HepG2 (cell line): ENCODE measurements around the gene KBTBD3. TPM values are rescaled to one million over a fixed set of nuclear protein-coding genes. Genes with fewer than 3 reads are reported as not detected.

Experiments used
- CCAR2 ChIP-seq: fragments of 200-400 bp; formaldehyde crosslinking; optimal IDR thresholded peaks from 2 replicates; pipeline ENCODE3; 2018; ENCODE audit warnings: low read depth, mild to moderate bottlenecking, low read length, moderate library complexity
- CREB3 ChIP-seq: sonication (generic); formaldehyde crosslinking; IDR thresholded peaks from 2 replicates; pipeline ENCODE4 v1.5.0; 2020; ENCODE audit warnings: missing genetic modification reagents
- FOXO1 ChIP-seq: sonication (generic); formaldehyde crosslinking; IDR thresholded peaks from 2 replicates; pipeline ENCODE4 v1.4.0; 2020; ENCODE audit warnings: missing genetic modification reagents
- HMGXB4 ChIP-seq, 2 experiments: sonication (generic) in 1 of 2; formaldehyde crosslinking in 1 of 2; IDR thresholded peaks; 2 replicates each; pipeline versions ENCODE4 v1.4.0 to v1.6.1; 2018 to 2020; ENCODE audit warnings: missing genetic modification reagents in 2 of 2, borderline replicate concordance in 1 of 2, low read depth in 1 of 2, mild to moderate bottlenecking in 1 of 2, missing biosample characterization in 1 of 2
- KDM5A ChIP-seq: fragments of 200-600 bp; sonication (generic); IDR thresholded peaks from 2 replicates; pipeline ENCODE4 v1.7.0; 2018; ENCODE audit warnings: antibody characterized with exemption, mild to moderate bottlenecking, low read length, borderline replicate concordance
- NONO ChIP-seq, 2 experiments: fragments of 450-650 bp in 1 of 2; sonication (generic) in 1 of 2; formaldehyde crosslinking in 1 of 2; IDR thresholded peaks in 1 of 2; conservative IDR thresholded peaks in 1 of 2; 2 replicates each; pipeline versions ENCODE4 v1.6.1 to v1.8.0; 2017 to 2022; ENCODE audit warnings: mild to moderate bottlenecking in 1 of 2, missing genetic modification reagents in 1 of 2, moderate library complexity in 1 of 2
- PHF8 ChIP-seq: sonication (generic); formaldehyde crosslinking; IDR thresholded peaks from 2 replicates; pipeline ENCODE4 v1.5.0; 2020; ENCODE audit warnings: missing genetic modification reagents
- RAD51 ChIP-seq: fragments of 450-650 bp; IDR thresholded peaks from 2 replicates; pipeline ENCODE4 v1.6.1; 2016; ENCODE audit warnings: borderline replicate concordance
- RXRA ChIP-seq: sonication (generic); formaldehyde crosslinking; IDR thresholded peaks from 2 replicates; pipeline ENCODE4 v1.5.1; 2020; ENCODE audit warnings: missing genetic modification reagents
- SAP130 ChIP-seq: IDR thresholded peaks from 2 replicates; pipeline ENCODE4 v1.6.1; 2016; ENCODE audit warnings: low read depth
- SMYD3 ChIP-seq: sonication (generic); formaldehyde crosslinking; IDR thresholded peaks from 2 replicates; pipeline ENCODE4 v1.8.1; 2023; ENCODE audit warnings: mild to moderate bottlenecking, missing genetic modification reagents
- THYN1 ChIP-seq: sonication (generic); formaldehyde crosslinking; IDR thresholded peaks from 2 replicates; pipeline ENCODE4 v1.8.1; 2023; ENCODE audit warnings: low read depth, mild to moderate bottlenecking, moderate library complexity, missing genetic modification reagents, borderline replicate concordance
- TMF1 ChIP-seq: sonication (generic); formaldehyde crosslinking; IDR thresholded peaks from 2 replicates; pipeline ENCODE4 v1.8.1; 2022; ENCODE audit warnings: low read depth, missing genetic modification reagents
- ZBTB26 ChIP-seq: IDR thresholded peaks from 2 replicates; pipeline ENCODE4 v1.6.1; 2016; ENCODE audit warnings: missing compliant biosample characterization, missing genetic modification reagents, borderline replicate concordance
- ZBTB3 ChIP-seq: sonication (generic); formaldehyde crosslinking; IDR thresholded peaks from 2 replicates; pipeline ENCODE4 v1.4.0; 2020; ENCODE audit warnings: low read depth, mild to moderate bottlenecking, moderate library complexity, missing genetic modification reagents, borderline replicate concordance
- ZNF263 ChIP-seq: sonication (generic); formaldehyde crosslinking; IDR thresholded peaks from 2 replicates; pipeline ENCODE4 v1.4.0; 2020; ENCODE audit warnings: missing genetic modification reagents
- ZNF619 ChIP-seq: sonication (generic); formaldehyde crosslinking; IDR thresholded peaks from 2 replicates; pipeline ENCODE4 v1.4.0; 2020; ENCODE audit warnings: mild to moderate bottlenecking, missing genetic modification reagents
- ZNF776 ChIP-seq: sonication (generic); formaldehyde crosslinking; IDR thresholded peaks from 2 replicates; pipeline ENCODE4 v1.4.0; 2020; ENCODE audit warnings: mild to moderate bottlenecking, missing genetic modification reagents
- ZNF781 ChIP-seq: sonication (generic); formaldehyde crosslinking; IDR thresholded peaks from 2 replicates; pipeline ENCODE4 v1.5.1; 2020; ENCODE audit warnings: borderline replicate concordance, mild to moderate bottlenecking, missing genetic modification reagents; ENCODE audit errors: not compliant biosample characterization
- ZNF788 ChIP-seq: sonication (generic); formaldehyde crosslinking; IDR thresholded peaks from 2 replicates; pipeline ENCODE4 v1.5.0; 2020; ENCODE audit warnings: mild to moderate bottlenecking, missing genetic modification reagents, borderline replicate concordance
- ZNF850 ChIP-seq: sonication (generic); formaldehyde crosslinking; conservative IDR thresholded peaks from 2 replicates; pipeline ENCODE4 v1.9.0; 2021; ENCODE audit warnings: mild to moderate bottlenecking, missing genetic modification reagents
- ZSCAN5A ChIP-seq: sonication (generic); formaldehyde crosslinking; IDR thresholded peaks from 2 replicates; pipeline ENCODE4 v1.8.0; 2022; ENCODE audit warnings: mild to moderate bottlenecking, missing genetic modification reagents, borderline replicate concordance
- polyA plus RNA-seq, 8 experiments: library from polyadenylated mRNA; depleted of rRNA in 3 of 8; stranded (reverse) in 7 of 8; unstranded in 1 of 8; fragments of >200 nt; fragmentation: Illumina TruSeq in 4 of 8; extraction: Trizol in 4 of 8; gene quantifications; 2 replicates each; pipeline versions ENCODE4 v1.2.1 to v1.2.3, GENCODE V29; 2011 to 2016; ENCODE audit warnings: low read depth in 4 of 8, missing spikeins in 1 of 8, mixed read lengths in 1 of 8; ENCODE audit not compliant: insufficient read depth in 1 of 8
- total RNA-seq, 5 experiments: library from RNA; depleted of rRNA; stranded (reverse); fragments of >200 nt; fragmentation: Illumina TruSeq; extraction: Trizol; gene quantifications; 2 replicates each; pipeline ENCODE4 v1.2.3, GENCODE V29; 2016; ENCODE audit warnings: low read depth in 1 of 5

The KBTBD3 gene
- total and polyA plus RNA-seq, 2 of the 13 experiments (the other 11 are each of a cell fraction or from before 2014, with no cell fraction given) = 1.8 to 7.4 TPM

- TF ChIP-seq ZSCAN5A (CRISPR knock-in tag) (peak; percentile 86; the same call in 1 of the 2 replicates), ZNF788 (CRISPR knock-in tag) (peak; percentile 66; the same call in 1 of the 2 replicates), ZNF263 (CRISPR knock-in tag) (peak; percentile 55), FOXO1 (no peak; the same call in 1 of the 2 replicates), ZNF619 (CRISPR knock-in tag) (0 out of 2 replicates have a peak, but pooled peaks have one; percentile 46), ZNF781 (CRISPR knock-in tag) (no peak), CREB3 (CRISPR knock-in tag) (no peak), SAP130 (peak; percentile 56), HMGXB4 (CRISPR knock-in tag; IDR thresholded peaks at IDR 0.05; ENCODE audit: borderline replicate concordance in 1 of 2, low read depth in 1 of 2) (peak; percentile 56 to 81; a peak in 3 of 4 replicates), NONO (IDR thresholded peaks at IDR 0.05) (no peak), NONO (CRISPR knock-in tag; conservative IDR thresholded peaks at IDR 0.05) (peak; percentile 69), CCAR2 (no peak), SMYD3 (CRISPR knock-in tag) (peak; percentile 84; the same call in 1 of the 2 replicates), ZNF850 (no peak), THYN1 (no peak), ZBTB26 (CRISPR knock-in tag) (no peak), RXRA (CRISPR knock-in tag) (peak; percentile 23; the same call in 1 of the 2 replicates), KDM5A (no peak; the same call in 1 of the 2 replicates), ZNF776 (CRISPR knock-in tag) (no peak), PHF8 (CRISPR knock-in tag) (peak; percentile 54; the same call in 1 of the 2 replicates), ZBTB3 (0 out of 2 replicates have a peak, but pooled peaks have one; percentile 24), RAD51 (no peak), TMF1 (CRISPR knock-in tag) (peak; percentile 70; the same call in 1 of the 2 replicates)
These were observed at the start of gene KBTBD3 (continued) for GRCh38 chr11:106076919-106077608.
